ENCODE measurements around the gene NEB. TPM values are rescaled to one million over a fixed set of nuclear protein-coding genes. Genes with fewer than 3 reads are reported as not detected.

The NEB gene
- total and polyA plus RNA-seq, 12 donors = 3.0 to 32.5 (median 7.6) TPM

GRCh38 chr2:151619337-151619989 lies 114.8 kb downstream of the NEB start:
- peak; percentile 26 to 67 (median 51) for DNase-seq
- peak overlapping the region in 1 of 4 donors; percentile 9 for H3K4me3 ChIP-seq
- H3K27ac ChIP-seq = peak overlapping the region in 1 of 5 donors; percentile 39
- WGBS, 4 donors = 49 to 61% (median 52%) methylated on average over 12 to 13 of the region's 13 CpGs
- intact Hi-C loops (cut with DNase I) = loop anchor here in 1 of 2 donors (10.0 kb wide), 1 partner anchor 405 kb away; no protein-coding TSS in a partner anchor
- no peak for TF ChIP-seq POLR2A (IDR thresholded peaks at IDR 0.05)
- TF ChIP-seq, protein P1, sequence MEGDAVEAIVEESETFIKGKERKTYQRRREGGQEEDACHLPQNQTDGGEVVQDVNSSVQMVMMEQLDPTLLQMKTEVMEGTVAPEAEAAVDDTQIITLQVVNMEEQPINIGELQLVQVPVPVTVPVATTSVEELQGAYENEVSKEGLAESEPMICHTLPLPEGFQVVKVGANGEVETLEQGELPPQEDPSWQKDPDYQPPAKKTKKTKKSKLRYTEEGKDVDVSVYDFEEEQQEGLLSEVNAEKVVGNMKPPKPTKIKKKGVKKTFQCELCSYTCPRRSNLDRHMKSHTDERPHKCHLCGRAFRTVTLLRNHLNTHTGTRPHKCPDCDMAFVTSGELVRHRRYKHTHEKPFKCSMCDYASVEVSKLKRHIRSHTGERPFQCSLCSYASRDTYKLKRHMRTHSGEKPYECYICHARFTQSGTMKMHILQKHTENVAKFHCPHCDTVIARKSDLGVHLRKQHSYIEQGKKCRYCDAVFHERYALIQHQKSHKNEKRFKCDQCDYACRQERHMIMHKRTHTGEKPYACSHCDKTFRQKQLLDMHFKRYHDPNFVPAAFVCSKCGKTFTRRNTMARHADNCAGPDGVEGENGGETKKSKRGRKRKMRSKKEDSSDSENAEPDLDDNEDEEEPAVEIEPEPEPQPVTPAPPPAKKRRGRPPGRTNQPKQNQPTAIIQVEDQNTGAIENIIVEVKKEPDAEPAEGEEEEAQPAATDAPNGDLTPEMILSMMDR (IDR thresholded peaks at IDR 0.05) = peak in 3 of 6 experiments; percentile 21 to 36 (median 35)
- no peaks in the 10 kb centered on the region for H3K27me3 ChIP-seq
- H3K36me3 ChIP-seq (replicated peaks in 1 of 2) = no peaks in the 10 kb centered on the region
- peaks cover 0 to 31% of the 10 kb centered on the region in 2 donors for H3K4me1 ChIP-seq (replicated peaks in 1 of 2)
- no peaks in the 10 kb centered on the region for H3K9me3 ChIP-seq (replicated peaks in 1 of 3)

DNA sequence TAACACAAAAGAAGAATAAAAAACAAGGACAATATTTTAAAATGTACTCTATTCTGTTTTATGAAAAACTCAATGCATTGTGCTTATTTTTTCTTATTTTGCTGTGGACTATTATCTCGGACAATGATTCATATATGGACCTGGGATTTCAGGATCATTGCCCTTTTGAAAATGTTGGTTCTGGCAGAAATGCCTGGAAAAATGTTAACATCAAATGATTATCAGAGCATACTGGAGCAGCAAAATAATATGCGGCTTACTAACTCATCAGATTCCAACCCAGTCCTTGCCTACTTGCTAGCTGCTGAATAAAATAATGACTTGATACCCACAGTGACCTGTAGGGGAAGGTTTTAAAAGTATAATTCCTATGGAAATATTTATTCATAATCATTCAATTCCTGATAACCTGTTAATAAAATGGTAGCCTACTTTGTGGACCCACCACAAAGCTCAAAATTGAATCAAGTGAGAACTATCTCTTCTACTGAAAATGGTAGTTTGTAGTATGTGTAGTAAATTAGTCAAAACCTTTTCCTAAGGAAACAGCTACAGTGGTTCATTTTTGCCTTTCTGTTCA lies 117.4 kb downstream of the NEB start:
- Histone ChIP-seq H3K4me1 (replicated peaks in 1 of 2) (peaks cover 0 to 31% of the 10 kb centered on the region in 2 donors), H3K36me3 (replicated peaks in 1 of 2) (no peaks in the 10 kb centered on the region), H3K27me3 (no peaks in the 10 kb centered on the region), H3K27ac (peak overlapping the region in 1 of 5 donors; percentile 58), H3K9me3 (replicated peaks in 1 of 3) (no peaks in the 10 kb centered on the region), H3K4me3 (no peak overlapping the region)
- intact Hi-C loops (cut with DNase I) = loop anchor here in 1 of 2 donors (10.0 kb wide), 1 partner anchor 408 kb away; no protein-coding TSS in a partner anchor
- TF ChIP-seq, protein P1 (IDR thresholded peaks at IDR 0.05) = peak in 2 of 6 experiments; percentile 6 to 26
- no peak for TF ChIP-seq POLR2A (IDR thresholded peaks at IDR 0.05)
- WGBS, 4 donors = 45 to 69% (median 63%) methylated on average over 2 of the region's 2 CpGs
- no peak for DNase-seq

GRCh38 chr2:151614606-151615306 lies 119.5 kb downstream of the NEB start:
- intact Hi-C loops (cut with DNase I) = loop anchor here in 1 of 2 donors (10.0 kb wide), 1 partner anchor 410 kb away; no protein-coding TSS in a partner anchor

More at GRCh38 chr2:151614606-151615306, 119.5 kb downstream of the NEB start:
- no peaks in the 10 kb centered on the region for H3K9me3 ChIP-seq (replicated peaks in 1 of 3)
- TF ChIP-seq POLR2A (IDR thresholded peaks at IDR 0.05) = no peak
- TF ChIP-seq, protein P1 (IDR thresholded peaks at IDR 0.05) = no peak
- 61 to 78% (median 66%) methylated on average over 3 of the region's 3 CpGs for WGBS, 4 donors
- H3K36me3 ChIP-seq (replicated peaks in 1 of 2) = no peaks in the 10 kb centered on the region
- no peaks in the 10 kb centered on the region for H3K27me3 ChIP-seq
- DNase-seq = no peak
- peaks cover 0 to 31% of the 10 kb centered on the region in 2 donors for H3K4me1 ChIP-seq (replicated peaks in 1 of 2)
- peak overlapping the region in 1 of 5 donors; percentile 18 for H3K27ac ChIP-seq
- H3K4me3 ChIP-seq = no peak overlapping the region
